Omental fat pad (tissue), 4 donors: ENCODE measurements around the gene ANKRD33B. TPM values are rescaled to one million over a fixed set of nuclear protein-coding genes. Genes with fewer than 3 reads are reported as not detected.
A peak's percentile ranks its signal among the peaks of the same experiment; 100 is the strongest.

ENCODE experiments used
- ATAC-seq: fragments of 150-250 bp; one replicate; pipeline ENCODE4 v1.9.1; 2016; ENCODE audit warnings: mild to moderate bottlenecking, moderate library complexity; ENCODE audit not compliant: low FRiP score
- DNase-seq: peaks from one replicate; pipeline ENCODE4 v3.0.0-alpha.2; 2019; ENCODE audit warnings: low spot score
- CTCF ChIP-seq, 3 donors: fragments of 450-650 bp; IDR thresholded peaks; one replicate each; pipeline ENCODE4 v1.5.1; 2016 to 2017; ENCODE audit warnings: antibody characterized with exemption in 3 of 3, mild to moderate bottlenecking in 3 of 3, moderate library complexity in 2 of 3
- total RNA-seq, 4 donors: library from RNA; depleted of rRNA; stranded (reverse); fragments of >200 nt; gene quantifications; one replicate each; pipeline ENCODE4 v1.1.0, GENCODE V29; 2016

The ANKRD33B gene
- total RNA-seq, 4 donors from 2014 or later, result 6.2 to 25.5 (median 8.1) TPM

- no peak for TF ChIP-seq CTCF (IDR thresholded peaks at IDR 0.05)
- DNase-seq (no peak), ATAC-seq (no peak)
These were observed 22.1 kb downstream of the ANKRD33B start for GRCh38 chr5:10586008-10586407.

- ATAC-seq, result no peak
- no peak for TF ChIP-seq CTCF (IDR thresholded peaks at IDR 0.05)
- DNase-seq, result no peak
These were observed 22.7 kb downstream of the ANKRD33B start for GRCh38 chr5:10586555-10586954.

GRCh38 chr5:10588109-10588775, 24.4 kb downstream of the ANKRD33B start:
- DNase-seq (no peak), ATAC-seq (no peak)
- TF ChIP-seq CTCF (IDR thresholded peaks at IDR 0.05), result no peak

GRCh38 chr5:10588779-10589447, 25.0 kb downstream of the ANKRD33B start:
- DNase-seq (no peak), ATAC-seq (no peak)
- no peak for TF ChIP-seq CTCF (IDR thresholded peaks at IDR 0.05)

- DNase-seq (no peak), ATAC-seq (peak; percentile 68)
- TF ChIP-seq CTCF (IDR thresholded peaks at IDR 0.05), result no peak
These were observed 26.5 kb downstream of the ANKRD33B start for GRCh38 chr5:10590226-10590999.

- ATAC-seq (no peak), DNase-seq (no peak)
- no peak for TF ChIP-seq CTCF (IDR thresholded peaks at IDR 0.05)
These were observed 27.3 kb downstream of the ANKRD33B start for GRCh38 chr5:10591159-10591558.
